NCI-H187 treated with DMSO at 0.1 percent for 48 hours (cell line): Measurements from ENCODE around the gene ZNF200.
"Not testable (repeated sequence)": the region's sequence is repeated elsewhere in the genome, so short reads cannot be mapped to it uniquely, and the experiment has no call there.

Source experiments
- DNase-seq: peaks from one replicate; lab custom pipeline; 2025; lab: John Stamatoyannopoulos, UW

ZNF200 gene

GRCh38 chr16:3234857-3235561 is at the start of gene ZNF200:
Gene ZNF200 (minus strand): TSS chr16:3235158. CDS start chr16:3233755, 1,403 bp downstream.
- DNase-seq, result peak; percentile 86

GRCh38 chr16:3283543-3284447 is 48.8 kb upstream of the ZNF200 start:
- DNase-seq, result no peak

- DNase-seq, result peak; percentile 99
Observed at GRCh38 chr16:3282730-3283542, 48.0 kb upstream of the ZNF200 start, which contains the start of gene ZNF263. Gene ZNF263 (plus strand): TSS chr16:3283491. CDS start chr16:3283819, 328 bp downstream.

GRCh38 chr16:3282103-3282729 is 47.3 kb upstream of the ZNF200 start:
- no peak for DNase-seq

- no peak for DNase-seq
Observed at GRCh38 chr16:3281222-3281820, 46.4 kb upstream of the ZNF200 start.

- DNase-seq, result no peak
Observed at GRCh38 chr16:3276679-3277078, 41.7 kb upstream of the ZNF200 start.

GRCh38 chr16:3274947-3275346 is 40.0 kb upstream of the ZNF200 start:
- no peak for DNase-seq

- DNase-seq, result no peak
Observed at GRCh38 chr16:3274490-3274889, 39.5 kb upstream of the ZNF200 start.

- DNase-seq, result not testable (repeated sequence)
Observed at GRCh38 chr16:3271281-3271680, 36.3 kb upstream of the ZNF200 start.

- not testable (repeated sequence) for DNase-seq
Observed at GRCh38 chr16:3270718-3271117, 35.8 kb upstream of the ZNF200 start.

GRCh38 chr16:3268294-3268693 is 33.3 kb upstream of the ZNF200 start:
- DNase-seq, result no peak

- no peak for DNase-seq
Observed at GRCh38 chr16:3266873-3267537, 32.0 kb upstream of the ZNF200 start.

GRCh38 chr16:3264137-3265036 is 29.4 kb upstream of the ZNF200 start:
- DNase-seq, result peak; percentile 95

- no peak for DNase-seq
Observed at GRCh38 chr16:3262517-3262916, 27.6 kb upstream of the ZNF200 start.

- DNase-seq, result no peak
Observed at GRCh38 chr16:3259836-3260235, 24.9 kb upstream of the ZNF200 start.

GRCh38 chr16:3256866-3257465 is 22.0 kb upstream of the ZNF200 start:
- no peak for DNase-seq

GRCh38 chr16:3256146-3256865 is 21.3 kb upstream of the ZNF200 start, which contains the start of gene MEFV:
Gene MEFV (minus strand): TSS chr16:3256633. CDS start chr16:3256587, 46 bp downstream.
- DNase-seq, result no peak

GRCh38 chr16:3254309-3254708 is 19.4 kb upstream of the ZNF200 start:
- no peak for DNase-seq
